Right cardiac atrium (tissue), 5 donors: ENCODE measurements around the gene IFIT3. TPM values are rescaled to one million over a fixed set of nuclear protein-coding genes. Genes with fewer than 3 reads are reported as not detected.
A peak's percentile ranks its signal among the peaks of the same experiment; 100 is the strongest.

Source experiments
- ATAC-seq, 2 donors: fragments of 200-7000 bp; cut with Tn5 transposase; one replicate each; pipeline versions ENCODE4 v1.8.0 to v1.9.1; 2020; ENCODE audit warnings: moderate library complexity in 2 of 2, mild to moderate bottlenecking in 1 of 2
- DNase-seq, 3 donors: peaks; one replicate each; pipeline ENCODE4 v3.0.0-alpha.2; 2020
- H3K27ac ChIP-seq: one replicate; pipeline ENCODE4 v1.5.1; 2013; ENCODE audit warnings: mild to moderate bottlenecking, low read length, control low read depth, moderate library complexity
- H3K27me3 ChIP-seq: one replicate; pipeline ENCODE4 v1.6.1; 2013; ENCODE audit not compliant: control insufficient read depth, insufficient read depth
- H3K4me1 ChIP-seq: one replicate; pipeline ENCODE4 v1.6.1; 2013; ENCODE audit warnings: low read length; ENCODE audit not compliant: control insufficient read depth, insufficient read depth
- H3K4me3 ChIP-seq: one replicate; pipeline ENCODE4 v1.5.1; 2013; ENCODE audit warnings: low read length, control low read depth
- H3K9me3 ChIP-seq: one replicate; pipeline ENCODE4 v1.6.1; 2013; ENCODE audit warnings: low read length; ENCODE audit not compliant: control insufficient read depth
- WGBS: extraction: QIAGEN DNeasy Blood & Tissue Kit; methylation state at CpG from one replicate; pipeline ENCODE4 v1.1.7; 2013; 5-methylcytosine and 5-hydroxymethylcytosine counted together
- intact Hi-C, 4 donors: fragments of 100-400 bp; cut with DNase I; formaldehyde crosslinking; loops; one replicate each; pipeline versions ENCODE4 v1.11.0 to v1.14.0; 2022 to 2023
- polyA plus RNA-seq: library from polyadenylated mRNA; stranded (reverse); fragments of 200-250 nt; gene quantifications from one replicate; pipeline ENCODE4 v1.2.3, GENCODE V29; 2013
- total RNA-seq, 4 donors: library from RNA; stranded (reverse); fragmentation: NEBNext Ultra II Directional; extraction: Animal tissue kit (Norgen Biotek cat#: 25700); gene quantifications; one replicate each; pipeline ENCODE4 v1.2.1, GENCODE V29; 2021
- donor health status: healthy with polysubstance abuse.
- donor health status: DM: no; HTN: yes; CAD: no.
- donor health status: DM: no; HTN: no; CAD: no.
- donor health status: DM: no; HTN: yes; CAD: no; lungs with severe emphysema.
- donor health status: DM: yes; HTN: yes; CAD: no.

IFIT3 gene
- total and polyA plus RNA-seq, 5 donors = 8.1 to 14.9 (median 12.6) TPM

DNA sequence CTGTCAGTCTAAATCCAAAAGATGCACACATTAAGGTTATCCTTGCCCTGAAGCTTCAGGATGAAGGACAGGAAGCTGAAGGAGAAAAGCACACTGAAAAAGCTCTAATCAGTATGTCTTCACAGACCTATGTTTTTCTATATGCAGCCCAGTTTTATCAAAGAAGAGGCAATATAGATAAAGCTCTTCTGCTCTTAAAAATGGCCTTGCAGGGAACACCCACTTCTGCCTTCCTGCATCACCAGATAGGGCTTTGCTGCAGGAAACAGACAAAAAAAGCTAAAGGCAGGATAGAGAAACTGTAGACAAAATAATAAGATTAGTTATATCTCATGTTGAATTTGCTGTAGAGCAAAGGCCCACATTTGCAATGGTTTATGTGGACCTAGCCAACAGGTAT is 35.1 kb downstream of the IFIT3 start:
- DNase-seq = no peak
- Histone ChIP-seq H3K27me3 (no peaks in the 10 kb centered on the region), H3K9me3 (no peaks in the 10 kb centered on the region), H3K27ac (no peak overlapping the region), H3K4me1 (peaks cover 15% of the 10 kb centered on the region), H3K4me3 (no peak overlapping the region)
- ATAC-seq = no peak
- intact Hi-C loops = no loop called here

DNA sequence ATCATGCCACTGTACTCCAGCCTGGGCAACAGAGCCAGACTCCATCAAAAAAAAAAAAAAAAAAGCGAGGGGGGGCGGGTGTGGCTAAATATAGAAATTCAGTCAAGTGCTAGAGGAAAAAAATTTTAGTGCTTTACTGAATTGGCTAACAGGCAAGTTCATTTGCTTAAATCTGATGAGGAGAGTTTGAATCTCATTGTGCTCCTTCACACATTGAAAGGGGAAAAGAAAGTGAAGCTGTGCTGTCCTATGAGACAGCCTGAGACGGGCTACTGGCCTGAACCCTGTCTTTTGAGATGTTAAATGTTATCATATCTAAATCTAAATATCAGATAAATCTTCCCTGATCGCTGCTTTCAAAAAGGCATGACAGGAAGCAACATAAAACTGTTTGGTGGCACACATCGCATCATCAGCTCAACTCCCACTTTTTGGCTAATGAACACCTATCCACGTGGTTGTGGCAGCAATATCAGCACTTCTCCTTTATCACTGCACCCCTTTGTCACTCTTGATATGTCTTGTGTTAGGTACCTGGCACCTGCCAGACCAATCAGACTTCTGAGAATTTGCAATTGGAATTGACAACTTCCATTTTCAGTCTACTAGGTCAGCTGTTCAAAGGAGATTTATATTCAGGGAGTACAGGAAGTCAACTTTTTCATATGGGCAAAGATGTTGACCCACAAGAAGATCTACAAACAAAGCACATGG is 36.1 kb downstream of the IFIT3 start:
- Histone ChIP-seq H3K27me3 (no peaks in the 10 kb centered on the region), H3K27ac (no peak overlapping the region), H3K9me3 (no peaks in the 10 kb centered on the region), H3K4me1 (peaks cover 16% of the 10 kb centered on the region), H3K4me3 (no peak overlapping the region)
- ATAC-seq (no peak), DNase-seq (no peak)
- WGBS = 58% methylated on average over 6 of the region's 6 CpGs
- intact Hi-C loops = no loop called here

DNA sequence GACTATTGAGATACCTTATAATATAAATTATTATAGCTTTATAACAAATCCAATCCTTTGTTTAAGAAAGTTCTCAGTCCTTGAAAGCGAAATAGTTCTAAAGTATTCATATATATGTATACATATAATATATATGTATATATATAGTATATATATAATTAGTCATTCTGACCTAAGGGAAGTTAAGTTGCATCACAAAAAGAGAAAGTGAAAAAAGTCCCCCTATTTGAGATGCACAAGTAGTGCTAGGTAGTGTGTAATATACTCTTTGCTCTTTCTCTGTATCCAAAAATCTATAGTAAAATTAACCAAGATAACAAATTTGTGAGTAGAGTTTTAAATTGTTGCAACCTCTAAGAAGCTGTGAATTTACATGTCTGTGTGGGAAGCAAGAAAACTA is 36.7 kb downstream of the IFIT3 start:
- no peak overlapping the region for H3K4me3 ChIP-seq
- WGBS = 98% methylated on average over 1 of the region's 1 CpG
- H3K27me3 ChIP-seq = no peaks in the 10 kb centered on the region
- intact Hi-C loops = no loop called here
- no peak for DNase-seq
- H3K9me3 ChIP-seq = no peaks in the 10 kb centered on the region
- no peak for ATAC-seq
- H3K27ac ChIP-seq = no peak overlapping the region
- peaks cover 17% of the 10 kb centered on the region for H3K4me1 ChIP-seq

DNA sequence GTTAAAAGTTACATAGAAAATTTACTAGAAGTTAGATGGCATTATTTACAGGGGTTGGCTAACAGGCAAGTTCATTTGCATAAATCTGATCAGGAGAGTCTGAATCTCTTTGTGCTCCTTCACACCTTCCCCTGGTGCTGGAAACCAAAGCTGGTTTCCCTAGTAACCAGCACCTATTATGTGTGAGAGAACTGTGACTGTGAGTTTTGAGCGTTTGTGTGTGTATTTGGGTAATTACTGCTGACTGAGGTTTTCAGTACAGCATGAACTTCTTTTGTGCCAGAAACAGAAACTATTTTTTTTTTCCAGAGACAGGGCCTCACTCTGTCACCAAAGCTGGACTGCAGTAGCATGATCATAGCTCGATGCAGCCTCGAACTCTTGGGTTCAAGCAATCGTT is 39.7 kb downstream of the IFIT3 start:
- H3K27me3 ChIP-seq = no peaks in the 10 kb centered on the region
- 52% methylated on average over 4 of the region's 4 CpGs for WGBS
- peak in 1 of 2 donors; percentile 50 for ATAC-seq
- intact Hi-C loops = no loop called here
- no peaks in the 10 kb centered on the region for H3K9me3 ChIP-seq
- H3K4me3 ChIP-seq = no peak overlapping the region
- H3K27ac ChIP-seq = peak overlapping the region; percentile 23
- peaks cover 14% of the 10 kb centered on the region for H3K4me1 ChIP-seq
- DNase-seq = no peak

DNA sequence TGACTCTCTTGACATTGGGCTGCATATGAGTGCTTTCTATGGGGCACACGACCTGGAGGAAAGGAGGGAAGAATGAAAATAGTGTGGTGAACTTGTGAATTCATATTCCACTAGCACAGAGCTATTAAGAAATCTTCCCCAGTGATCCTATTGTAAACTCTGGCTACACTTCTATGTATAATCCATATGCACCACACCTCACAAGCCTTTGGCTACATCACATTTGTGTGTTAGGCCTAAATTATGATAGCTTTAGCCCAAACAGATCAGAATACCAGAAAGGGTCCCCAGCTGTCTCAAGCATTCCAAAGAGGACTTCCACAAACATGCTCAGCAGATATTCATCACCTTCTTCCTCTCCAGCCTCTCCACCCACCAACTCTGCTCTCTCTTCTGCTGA is 40.3 kb downstream of the IFIT3 start:
- peaks cover 12% of the 10 kb centered on the region for H3K4me1 ChIP-seq
- no peak for DNase-seq
- intact Hi-C loops = no loop called here
- H3K9me3 ChIP-seq = no peaks in the 10 kb centered on the region
- peak overlapping the region; percentile 23 for H3K27ac ChIP-seq
- WGBS = 73% methylated on average over 1 of the region's 1 CpG
- H3K4me3 ChIP-seq = no peak overlapping the region
- no peaks in the 10 kb centered on the region for H3K27me3 ChIP-seq
- no peak for ATAC-seq

DNA sequence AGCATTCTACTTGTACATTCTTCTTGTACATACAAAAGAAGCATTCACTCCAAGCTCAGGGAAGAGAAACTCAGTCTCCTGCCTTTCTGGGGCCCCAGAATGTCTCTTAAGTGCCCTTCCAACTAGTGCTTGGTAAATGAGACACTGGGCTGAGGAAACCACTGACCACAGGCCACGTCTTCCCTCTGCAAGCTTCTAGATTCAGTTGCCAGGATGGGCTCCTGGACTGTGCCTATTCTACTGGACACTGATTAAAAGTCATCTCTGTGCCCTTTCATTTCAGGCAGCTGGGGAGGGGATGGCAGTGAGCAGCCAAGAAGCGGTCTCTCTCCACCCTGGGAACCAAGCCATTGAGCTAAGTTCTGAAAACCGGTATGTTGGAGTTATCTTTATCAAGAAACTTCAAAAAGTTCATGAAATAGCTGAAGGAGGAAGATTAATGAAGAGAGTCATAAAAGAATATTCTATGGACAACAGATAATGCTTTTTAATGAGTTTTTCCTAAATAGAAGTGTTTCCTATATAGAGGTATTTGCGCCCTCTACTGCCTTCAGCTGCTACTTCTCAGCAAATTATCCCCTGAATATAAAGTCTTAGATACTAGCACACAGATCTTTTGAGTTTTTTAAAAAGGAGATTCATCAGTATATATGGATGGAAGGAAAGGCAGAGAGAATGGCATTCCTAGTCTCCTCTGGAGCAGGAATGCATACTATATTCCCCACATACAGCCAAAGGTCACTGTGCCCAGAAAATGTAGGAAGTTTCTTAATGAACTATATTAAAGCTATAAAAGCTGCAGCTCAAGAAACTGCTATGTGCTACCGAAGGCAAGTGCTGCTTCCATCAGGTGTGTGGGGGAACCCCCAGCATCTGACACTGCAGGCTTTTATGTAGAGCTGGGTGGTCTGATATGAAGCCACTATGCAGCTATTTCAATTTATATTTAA is 41.6 kb downstream of the IFIT3 start:
- H3K9me3 ChIP-seq = no peaks in the 10 kb centered on the region
- DNase-seq (no peak), ATAC-seq (peak; percentile 38 to 55)
- peak overlapping the region; percentile 6 for H3K27ac ChIP-seq
- intact Hi-C loops = loop anchor here in 2 of 4 donors (5.0 to 10.0 kb wide), 2 partner anchors 112 to 115 kb away; partner anchors contain the start of gene LIPA (in 1 of the 2)
- H3K27me3 ChIP-seq = no peaks in the 10 kb centered on the region
- H3K4me1 ChIP-seq = peaks cover 10% of the 10 kb centered on the region
- 49% methylated on average over 5 of the region's 5 CpGs for WGBS
- no peak overlapping the region for H3K4me3 ChIP-seq

DNA sequence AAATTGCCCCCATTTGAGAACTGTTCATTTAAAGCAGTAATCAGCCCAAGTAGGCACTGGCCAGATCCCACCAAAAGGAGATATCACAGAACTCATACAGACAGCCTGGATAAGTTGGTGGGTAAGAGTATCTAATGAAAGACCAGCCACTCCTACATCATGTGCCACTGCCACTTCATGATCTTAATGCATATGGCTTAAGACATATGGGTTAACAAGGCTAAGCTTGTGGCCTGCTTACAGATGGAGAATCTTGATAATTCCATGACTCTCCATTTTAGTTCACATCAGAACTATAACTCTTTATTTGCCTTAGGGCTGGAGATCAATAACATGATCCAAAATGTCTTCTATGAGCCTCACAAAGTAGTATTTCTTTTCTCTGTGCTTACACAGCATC is 43.3 kb downstream of the IFIT3 start:
- intact Hi-C loops = loop anchor here in 2 of 4 donors (5.0 to 10.0 kb wide), 2 partner anchors 114 to 116 kb away; partner anchors contain the start of gene LIPA (in 1 of the 2)
- H3K9me3 ChIP-seq = no peaks in the 10 kb centered on the region
- H3K27me3 ChIP-seq = no peaks in the 10 kb centered on the region
- H3K27ac ChIP-seq = no peak overlapping the region
- no peak for DNase-seq
- H3K4me1 ChIP-seq = peaks cover 16% of the 10 kb centered on the region
- H3K4me3 ChIP-seq = no peak overlapping the region
- no peak for ATAC-seq

DNA sequence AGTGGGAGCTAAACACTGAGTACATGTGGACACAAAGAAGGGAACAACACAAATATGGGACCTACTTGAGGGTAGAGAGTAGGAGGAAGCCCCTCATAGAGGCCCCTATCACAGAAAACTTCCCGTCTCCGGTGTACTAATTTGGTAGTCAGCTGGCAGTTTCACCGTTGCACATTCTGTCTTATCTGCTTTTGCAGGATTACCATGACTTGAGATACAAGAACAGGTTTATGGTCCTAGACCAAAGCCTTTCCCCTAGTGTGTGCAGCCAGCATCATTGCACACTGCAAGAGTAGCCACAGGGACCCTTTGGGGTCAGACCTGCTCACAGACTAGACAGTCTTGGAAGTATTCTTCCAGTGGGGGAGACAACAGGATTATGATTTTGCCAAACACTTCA is 44.2 kb downstream of the IFIT3 start:
- WGBS = 61% methylated on average over 3 of the region's 3 CpGs
- intact Hi-C loops = loop anchor here in 2 of 4 donors (5.0 to 10.0 kb wide), 2 partner anchors 115 to 117 kb away; partner anchors contain the start of gene LIPA (in 1 of the 2)
- no peak for DNase-seq
- H3K27me3 ChIP-seq = no peaks in the 10 kb centered on the region
- no peak overlapping the region for H3K27ac ChIP-seq
- no peaks in the 10 kb centered on the region for H3K9me3 ChIP-seq
- peaks cover 16% of the 10 kb centered on the region for H3K4me1 ChIP-seq
- ATAC-seq = no peak
- no peak overlapping the region for H3K4me3 ChIP-seq

DNA sequence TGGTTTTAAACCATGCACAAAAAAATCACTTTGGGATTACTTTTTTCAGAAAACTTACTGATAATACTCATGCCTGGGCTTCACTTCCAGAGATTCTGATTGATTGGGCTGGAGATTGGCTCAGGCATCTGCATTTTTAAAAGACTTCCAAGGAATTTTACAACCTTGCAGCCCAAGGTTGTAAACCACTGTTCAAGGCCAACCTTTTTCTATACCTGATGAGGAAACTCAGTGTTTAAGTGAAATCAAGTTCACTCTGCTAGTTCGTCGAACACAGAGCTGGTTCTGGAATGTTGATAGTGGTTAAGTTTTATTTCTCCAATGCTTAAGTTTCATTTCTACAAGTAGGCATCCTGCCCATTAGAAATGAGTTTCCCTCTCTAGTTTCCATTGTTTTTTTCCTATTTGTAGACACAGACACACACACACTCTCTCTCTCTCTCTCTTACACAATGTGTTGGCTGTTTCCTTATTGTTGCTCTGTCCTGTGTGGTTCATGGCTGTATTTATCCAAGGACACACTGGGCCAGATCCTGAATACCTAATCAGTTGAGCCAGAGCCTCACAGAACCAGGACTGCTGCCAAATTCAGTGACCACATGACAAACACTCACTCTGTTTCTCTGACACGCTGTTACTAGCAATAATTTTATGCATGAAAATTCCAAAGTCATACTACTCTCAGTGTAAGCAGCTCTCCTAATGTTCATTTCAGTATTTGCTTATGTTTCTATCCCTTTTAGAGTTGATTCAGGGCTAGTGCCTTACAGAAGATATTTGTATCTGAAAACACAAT is 46.3 kb downstream of the IFIT3 start:
- peak overlapping the region; percentile 33 for H3K4me3 ChIP-seq
- intact Hi-C loops = loop anchor here in 2 of 4 donors (5.0 to 10.0 kb wide), 2 partner anchors 117 to 119 kb away; partner anchors contain the start of gene LIPA (in 1 of the 2)
- peak overlapping the region; percentile 98 for H3K27ac ChIP-seq
- ATAC-seq (peak; percentile 97 to 98), DNase-seq (peak; percentile 83 to 90 (median 88))
- no peaks in the 10 kb centered on the region for H3K9me3 ChIP-seq
- 7% methylated on average over 3 of the region's 3 CpGs for WGBS
- H3K4me1 ChIP-seq = peaks cover 7% of the 10 kb centered on the region
- H3K27me3 ChIP-seq = no peaks in the 10 kb centered on the region

DNA sequence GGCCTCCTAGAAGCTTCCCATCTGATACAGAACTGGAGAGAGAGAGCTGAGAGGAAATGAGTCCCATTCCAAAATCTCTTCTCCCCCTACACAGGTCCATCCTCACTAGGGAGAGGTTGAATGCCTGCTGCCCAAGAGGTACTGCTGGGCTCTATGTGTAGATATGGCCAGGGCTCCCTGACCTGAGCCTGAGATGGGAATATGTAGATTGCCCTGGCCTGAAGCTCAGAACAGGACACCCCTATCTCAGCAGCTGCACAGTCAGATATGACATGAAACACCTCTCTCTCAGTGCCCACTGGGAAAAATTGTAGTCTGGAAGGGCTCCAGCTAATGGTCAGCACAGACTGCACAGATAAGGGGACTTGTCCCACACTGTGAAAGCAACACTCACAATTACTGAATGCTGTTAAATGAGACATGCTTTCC is 46.9 kb downstream of the IFIT3 start:
- intact Hi-C loops = loop anchor here in 2 of 4 donors (5.0 to 10.0 kb wide), 2 partner anchors 117 to 120 kb away; partner anchors contain the start of gene LIPA (in 1 of the 2)
- H3K4me1 ChIP-seq = peaks cover 6% of the 10 kb centered on the region
- DNase-seq = peak in 1 of 3 donors; percentile 36

More for the DNA sequence above, 46.9 kb downstream of the IFIT3 start:
- no peaks in the 10 kb centered on the region for H3K9me3 ChIP-seq
- no peak overlapping the region for H3K4me3 ChIP-seq
- no peaks in the 10 kb centered on the region for H3K27me3 ChIP-seq
- ATAC-seq = peak; percentile 69 to 70
- H3K27ac ChIP-seq = peak overlapping the region; percentile 98
